Glutamatergic neuron (in vitro differentiated cells): Measurements from ENCODE around the gene ERRFI1. TPM values are rescaled to one million over a fixed set of nuclear protein-coding genes. Genes with fewer than 3 reads are reported as not detected.
A peak's percentile ranks its signal among the peaks of the same experiment; 100 is the strongest.

Source experiments
- DNase-seq: peaks from one replicate; pipeline ENCODE4 v3.0.0; 2022
- H3K27ac Mint-ChIP-seq: one replicate; pipeline ENCODE4 v1.8.0; 2020; ENCODE audit warnings: mild to moderate bottlenecking, mixed read lengths, inconsistent platforms; ENCODE audit not compliant: unreplicated experiment
- H3K27me3 Mint-ChIP-seq: one replicate; pipeline ENCODE4 v1.8.0; 2020; ENCODE audit warnings: mild to moderate bottlenecking, moderate library complexity, mixed read lengths, inconsistent platforms; ENCODE audit not compliant: unreplicated experiment
- H3K36me3 Mint-ChIP-seq: one replicate; pipeline ENCODE4 v1.8.0; 2020; ENCODE audit warnings: mild to moderate bottlenecking, mixed read lengths, inconsistent platforms; ENCODE audit not compliant: unreplicated experiment
- H3K4me1 Mint-ChIP-seq: one replicate; pipeline ENCODE4 v1.8.0; 2020; ENCODE audit warnings: mild to moderate bottlenecking, low read depth, mixed read lengths, inconsistent platforms; ENCODE audit not compliant: unreplicated experiment
- H3K4me3 Mint-ChIP-seq: one replicate; pipeline ENCODE4 v1.8.0; 2020; ENCODE audit warnings: mild to moderate bottlenecking, mixed read lengths, inconsistent platforms; ENCODE audit not compliant: unreplicated experiment
- H3K9me3 Mint-ChIP-seq: one replicate; pipeline ENCODE4 v1.8.0; 2020; ENCODE audit warnings: mild to moderate bottlenecking, moderate library complexity, mixed read lengths, inconsistent platforms; ENCODE audit not compliant: unreplicated experiment
- total RNA-seq: library from RNA; stranded (reverse); fragmentation: NEBNext Ultra II Directional; extraction: Animal tissue kit (Norgen Biotek cat#: 25700); gene quantifications from one replicate; pipeline ENCODE4 v1.2.1, GENCODE V29; 2021; ENCODE audit not compliant: unreplicated experiment
- TF ChIP-seq, protein P1 (sequence below): fragments of 200-600 bp; sonication (generic); IDR thresholded peaks from one replicate; pipeline ENCODE4 v1.5.0; 2021; ENCODE audit not compliant: partially characterized antibody, unreplicated experiment

ERRFI1 gene
- total RNA-seq, 1 donor from 2014 or later, result 11.8 TPM

DNA sequence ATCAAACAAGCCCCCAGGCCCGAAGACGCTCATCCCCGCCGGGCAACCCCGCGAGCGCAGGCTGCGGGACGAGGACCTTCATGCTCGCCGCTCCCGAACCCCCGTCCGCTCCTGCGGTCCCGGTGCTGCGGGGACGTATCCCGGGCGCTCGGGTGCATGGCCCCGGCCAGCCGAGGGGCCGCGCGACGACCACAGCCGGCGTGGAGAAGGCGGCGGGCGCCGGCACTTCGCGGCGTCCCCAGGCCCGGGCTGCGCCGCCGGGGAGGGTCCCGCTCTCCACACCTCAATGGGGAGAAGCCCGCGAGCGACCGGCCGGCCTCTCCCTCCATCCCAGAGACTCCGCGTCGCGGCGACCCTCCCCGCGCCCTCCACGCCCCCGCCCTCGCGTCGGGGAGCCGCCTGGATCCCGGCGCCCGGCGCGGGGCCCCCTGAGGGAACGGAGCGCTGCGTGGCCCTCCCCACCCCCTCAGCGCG, 401 bp downstream of the ERRFI1 start:
- Mint-ChIP-seq H3K36me3 (no peaks in the 10 kb centered on the region), H3K4me1 (peaks cover 11% of the 10 kb centered on the region), H3K27ac (peak overlapping the region; percentile 83), H3K4me3 (peak overlapping the region; percentile 94), H3K27me3 (peaks cover 8% of the 10 kb centered on the region), H3K9me3 (peaks cover 6% of the 10 kb centered on the region)
- TF ChIP-seq, protein P1, sequence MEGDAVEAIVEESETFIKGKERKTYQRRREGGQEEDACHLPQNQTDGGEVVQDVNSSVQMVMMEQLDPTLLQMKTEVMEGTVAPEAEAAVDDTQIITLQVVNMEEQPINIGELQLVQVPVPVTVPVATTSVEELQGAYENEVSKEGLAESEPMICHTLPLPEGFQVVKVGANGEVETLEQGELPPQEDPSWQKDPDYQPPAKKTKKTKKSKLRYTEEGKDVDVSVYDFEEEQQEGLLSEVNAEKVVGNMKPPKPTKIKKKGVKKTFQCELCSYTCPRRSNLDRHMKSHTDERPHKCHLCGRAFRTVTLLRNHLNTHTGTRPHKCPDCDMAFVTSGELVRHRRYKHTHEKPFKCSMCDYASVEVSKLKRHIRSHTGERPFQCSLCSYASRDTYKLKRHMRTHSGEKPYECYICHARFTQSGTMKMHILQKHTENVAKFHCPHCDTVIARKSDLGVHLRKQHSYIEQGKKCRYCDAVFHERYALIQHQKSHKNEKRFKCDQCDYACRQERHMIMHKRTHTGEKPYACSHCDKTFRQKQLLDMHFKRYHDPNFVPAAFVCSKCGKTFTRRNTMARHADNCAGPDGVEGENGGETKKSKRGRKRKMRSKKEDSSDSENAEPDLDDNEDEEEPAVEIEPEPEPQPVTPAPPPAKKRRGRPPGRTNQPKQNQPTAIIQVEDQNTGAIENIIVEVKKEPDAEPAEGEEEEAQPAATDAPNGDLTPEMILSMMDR, result no peak
- DNase-seq, result no peak

DNA sequence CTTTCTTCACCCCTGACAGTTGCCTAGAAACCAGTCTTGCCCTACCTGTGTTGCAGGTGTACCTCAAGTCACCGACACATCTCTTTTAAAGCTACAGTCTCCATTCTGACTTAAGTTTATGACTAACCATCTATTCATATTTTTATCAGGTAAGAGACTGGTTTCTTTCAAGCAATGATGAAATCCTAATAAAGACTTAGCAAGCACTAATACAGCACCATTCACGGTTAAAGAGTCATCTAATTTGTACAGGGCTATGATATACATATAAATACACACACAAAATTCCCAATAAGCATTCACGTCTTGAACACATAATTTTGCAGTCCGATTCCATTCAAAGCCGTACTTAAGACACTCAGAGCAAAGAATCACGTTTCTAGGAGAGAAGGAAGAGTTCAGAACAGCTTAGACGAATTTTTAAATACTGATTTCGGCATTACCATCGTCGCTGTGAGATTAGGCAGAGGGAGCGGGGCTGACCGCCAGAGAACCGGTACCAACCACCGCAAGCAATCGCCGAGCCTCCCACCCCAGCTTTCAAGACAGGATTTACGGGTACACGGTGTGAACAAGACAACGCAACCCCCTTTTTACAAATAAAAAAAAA, 943 bp downstream of the ERRFI1 start:
- peak overlapping the region; percentile 94 for H3K4me3 Mint-ChIP-seq
- TF ChIP-seq, protein P1, result no peak
- peaks cover 6% of the 10 kb centered on the region for H3K9me3 Mint-ChIP-seq
- H3K4me1 Mint-ChIP-seq, result peaks cover 11% of the 10 kb centered on the region
- H3K27ac Mint-ChIP-seq, result peak overlapping the region; percentile 83
- no peaks in the 10 kb centered on the region for H3K36me3 Mint-ChIP-seq
- H3K27me3 Mint-ChIP-seq, result peaks cover 8% of the 10 kb centered on the region
- DNase-seq, result no peak

DNA sequence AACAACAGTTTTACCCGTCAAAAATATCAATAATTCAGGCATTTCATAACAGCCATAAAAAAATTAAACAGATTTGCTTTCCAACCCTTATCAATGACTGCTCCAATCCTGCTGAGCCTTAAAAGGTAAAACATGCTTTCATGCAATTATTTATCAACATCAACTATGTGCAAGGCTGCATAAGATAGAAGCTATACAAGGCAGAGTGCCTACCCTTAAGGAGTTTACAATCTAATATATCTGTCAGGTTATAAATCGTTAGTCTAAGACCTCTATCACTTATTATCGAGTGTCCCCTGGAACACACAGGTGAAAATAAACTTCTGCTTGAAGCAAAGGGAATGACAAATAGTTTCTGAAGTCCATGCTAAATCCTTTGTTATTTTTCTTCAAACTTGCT, 1.8 kb downstream of the ERRFI1 start:
- no peak for DNase-seq
- peaks cover 6% of the 10 kb centered on the region for H3K9me3 Mint-ChIP-seq
- peaks cover 8% of the 10 kb centered on the region for H3K27me3 Mint-ChIP-seq
- H3K36me3 Mint-ChIP-seq, result no peaks in the 10 kb centered on the region
- H3K4me1 Mint-ChIP-seq, result peaks cover 13% of the 10 kb centered on the region
- TF ChIP-seq, protein P1, result no peak
- no peak overlapping the region for H3K27ac Mint-ChIP-seq
- H3K4me3 Mint-ChIP-seq, result no peak overlapping the region

DNA sequence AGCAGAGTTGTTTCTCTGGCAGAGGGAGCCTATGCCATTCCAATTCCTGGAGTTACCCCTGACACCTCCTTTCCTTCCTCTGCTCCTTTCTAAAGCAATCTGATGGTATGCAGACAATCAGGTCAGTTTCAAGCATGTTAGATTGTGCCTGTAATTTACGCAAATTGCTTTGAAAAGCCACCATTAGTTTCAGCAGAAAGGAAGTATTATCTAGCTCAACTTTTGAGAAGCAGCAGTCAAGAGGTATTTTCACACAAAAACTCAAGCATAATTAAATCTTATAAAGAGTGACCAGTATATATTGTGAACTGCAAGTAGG, 2.2 kb downstream of the ERRFI1 start:
- Mint-ChIP-seq H3K36me3 (no peaks in the 10 kb centered on the region), H3K27ac (no peak overlapping the region), H3K4me1 (peaks cover 14% of the 10 kb centered on the region), H3K27me3 (peaks cover 8% of the 10 kb centered on the region), H3K4me3 (no peak overlapping the region), H3K9me3 (peaks cover 6% of the 10 kb centered on the region)
- no peak for DNase-seq
- TF ChIP-seq, protein P1, result no peak

DNA sequence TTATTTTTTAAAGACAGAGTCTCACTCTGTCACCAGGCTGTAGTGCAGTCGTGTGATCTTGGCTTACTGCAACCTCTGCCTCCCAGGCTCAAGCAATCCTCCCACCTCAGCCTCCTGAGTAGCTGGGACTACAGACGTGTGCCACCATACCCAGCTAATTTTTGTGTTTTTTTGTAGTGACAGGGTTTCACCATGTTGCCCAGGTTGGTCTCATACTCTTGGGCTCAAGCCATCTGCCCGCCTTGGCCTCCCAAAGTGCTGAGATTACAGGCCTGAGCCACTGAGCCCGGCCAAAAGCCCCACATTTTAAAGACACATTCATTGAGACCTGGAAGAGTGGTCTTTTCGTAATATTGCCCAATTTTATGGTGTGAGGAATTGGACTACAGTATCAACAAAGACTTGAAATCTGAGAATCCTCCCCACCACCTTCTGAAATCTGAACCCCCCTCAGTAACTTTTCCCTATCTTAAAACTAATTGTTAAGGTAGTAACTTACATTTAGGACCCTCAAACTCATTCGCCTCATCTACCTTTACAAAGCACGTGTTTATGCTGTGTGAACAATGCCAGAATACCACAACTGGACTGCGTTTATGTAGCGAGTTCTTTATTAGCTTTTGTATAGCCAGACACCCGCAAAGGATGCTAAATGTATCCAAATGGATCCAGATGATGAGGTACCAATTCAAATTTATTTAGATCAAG, 2.7 kb downstream of the ERRFI1 start:
- DNase-seq, result no peak
- H3K9me3 Mint-ChIP-seq, result peaks cover 6% of the 10 kb centered on the region
- H3K36me3 Mint-ChIP-seq, result no peaks in the 10 kb centered on the region
- no peak overlapping the region for H3K4me3 Mint-ChIP-seq
- peaks cover 8% of the 10 kb centered on the region for H3K27me3 Mint-ChIP-seq
- no peak overlapping the region for H3K27ac Mint-ChIP-seq
- peaks cover 14% of the 10 kb centered on the region for H3K4me1 Mint-ChIP-seq
- TF ChIP-seq, protein P1, result no peak
